ENCODE data around the gene PSMC3. TPM values are rescaled to one million over a fixed set of nuclear protein-coding genes. Genes with fewer than 3 reads are reported as not detected.

The PSMC3 gene
- total and polyA plus RNA-seq, 9 of the 15 experiments (the other 6 are each of a cell fraction or from before 2014, with no cell fraction given), result 44.3 to 324 (median 240) TPM

GRCh38 chr11:47376525-47377371 is 49.5 kb downstream of the PSMC3 start (continued):
- TF ChIP-seq CHD7 (IDR thresholded peaks at IDR 0.05; ENCODE audit: low read depth, low read length) (no peak), NR2C2 (CRISPR knock-in tag; IDR thresholded peaks at IDR 0.05) (no peak), NR2C2 (tag; IDR thresholded peaks at IDR 0.05) (peak; percentile 71), ARID3B (CRISPR knock-in tag; IDR thresholded peaks at IDR 0.05; ENCODE audit: borderline replicate concordance) (no peak), ZNF644 (tag; IDR thresholded peaks at IDR 0.05; ENCODE audit: low read depth) (no peak), ZNF609 (CRISPR knock-in tag; IDR thresholded peaks at IDR 0.05; ENCODE audit: borderline replicate concordance) (no peak), RCOR1 (IDR thresholded peaks at IDR 0.05; ENCODE audit: borderline replicate concordance in 1 of 2, low read depth in 2 of 2, low read length in 2 of 2) (peak in 1 of 2 experiments; percentile 21; a peak in 1 of 4 replicates), ZNF668 (CRISPR knock-in tag; IDR thresholded peaks at IDR 0.05) (no peak)
